Activated T-helper 2 cell treated with anti-CD3 and anti-CD28 coated beads, Interferon-gamma antibody, Interleukin-2, Interleukin-4, amounts not matched to agents 10 μg/mL and 5 μg/mL and 100 μg/mL, durations not matched to agents 14 hours and 24 hours and 36 hours (primary cell): ENCODE results near the gene SNX13. TPM values are rescaled to one million over a fixed set of nuclear protein-coding genes. Genes with fewer than 3 reads are reported as not detected.
"Not testable (repeated sequence)": the region's sequence is repeated elsewhere in the genome, so short reads cannot be mapped to it uniquely, and the experiment has no call there.

ENCODE experiments used
- DNase-seq: peaks from one replicate; pipeline ENCODE4 v3.0.0; 2021; ENCODE audit warnings: low spot score
- H3K27ac Mint-ChIP-seq: one replicate; pipeline ENCODE4 v1.8.0; 2021; ENCODE audit warnings: mixed read lengths
- H3K27me3 Mint-ChIP-seq: one replicate; pipeline ENCODE4 v1.8.0; 2021; ENCODE audit warnings: low read depth, mixed read lengths
- H3K36me3 Mint-ChIP-seq: one replicate; pipeline ENCODE4 v1.8.0; 2021; ENCODE audit warnings: low read depth, mixed read lengths
- H3K4me1 Mint-ChIP-seq: one replicate; pipeline ENCODE4 v1.8.0; 2021; ENCODE audit warnings: low read depth, mixed read lengths
- H3K4me3 Mint-ChIP-seq: one replicate; pipeline ENCODE4 v1.8.0; 2021; ENCODE audit warnings: low read depth, mild to moderate bottlenecking, moderate library complexity, mixed read lengths
- H3K9me3 Mint-ChIP-seq: one replicate; pipeline ENCODE4 v1.8.0; 2021; ENCODE audit warnings: mixed read lengths
- intact Hi-C: fragments of 100-400 bp; cut with micrococcal nuclease; formaldehyde crosslinking; loops from one replicate; pipeline ENCODE4 v1.15.1; 2023
- total RNA-seq: library from RNA; stranded (reverse); gene quantifications from 2 replicates; pipeline ENCODE4 v1.2.3, GENCODE V29; 2022

The SNX13 gene
- total RNA-seq, 1 donor from 2014 or later, result 21.9 TPM

DNA sequence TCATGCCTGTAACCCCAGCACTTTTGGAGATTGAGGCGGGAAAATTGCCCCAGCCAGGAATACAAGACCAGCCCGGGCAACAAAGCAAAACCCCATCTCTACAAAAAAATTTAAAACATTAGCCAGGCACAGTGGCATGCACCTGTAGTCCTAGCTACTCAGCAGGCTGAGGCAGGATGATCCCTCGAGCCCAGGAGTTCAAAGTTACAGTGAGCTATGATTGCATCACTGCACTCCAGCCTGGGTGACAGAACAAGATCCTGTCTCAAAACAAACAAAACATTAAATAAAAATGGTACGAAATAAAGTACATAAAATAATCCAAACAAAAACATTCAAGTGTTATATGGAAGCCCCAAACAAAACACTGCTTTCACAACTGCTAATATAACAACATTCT, 125.0 kb downstream of the SNX13 start:
- H3K27ac Mint-ChIP-seq, result no peak overlapping the region
- H3K9me3 Mint-ChIP-seq, result peaks cover 17% of the 10 kb centered on the region
- H3K27me3 Mint-ChIP-seq, result no peaks in the 10 kb centered on the region
- no peak overlapping the region for H3K4me3 Mint-ChIP-seq
- peaks cover 27% of the 10 kb centered on the region for H3K36me3 Mint-ChIP-seq
- H3K4me1 Mint-ChIP-seq, result no peaks in the 10 kb centered on the region
- no peak for DNase-seq
- intact Hi-C loops, result no loop called here

DNA sequence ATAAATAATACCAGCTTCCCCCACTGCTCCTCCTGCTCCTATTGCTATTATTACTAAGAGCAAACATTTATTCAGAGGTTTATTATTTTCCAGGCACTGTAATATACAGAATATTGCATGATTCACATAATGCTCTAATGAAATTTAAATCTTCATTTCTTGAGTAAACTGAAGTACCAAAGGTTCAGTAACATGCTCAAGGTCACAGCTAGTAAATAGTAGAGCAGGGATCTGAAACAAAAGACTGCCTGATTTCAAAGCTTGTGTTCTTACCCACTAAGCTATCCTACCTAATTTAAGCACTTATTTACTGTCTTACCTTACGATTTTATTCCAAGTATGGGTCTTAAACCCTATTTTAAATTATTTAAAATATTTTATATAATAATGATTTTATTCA, 126.2 kb downstream of the SNX13 start:
- Mint-ChIP-seq H3K4me1 (no peaks in the 10 kb centered on the region), H3K27me3 (no peaks in the 10 kb centered on the region), H3K4me3 (no peak overlapping the region), H3K27ac (no peak overlapping the region), H3K36me3 (peaks cover 37% of the 10 kb centered on the region), H3K9me3 (peaks cover 17% of the 10 kb centered on the region)
- intact Hi-C loops, result no loop called here
- no peak for DNase-seq

DNA sequence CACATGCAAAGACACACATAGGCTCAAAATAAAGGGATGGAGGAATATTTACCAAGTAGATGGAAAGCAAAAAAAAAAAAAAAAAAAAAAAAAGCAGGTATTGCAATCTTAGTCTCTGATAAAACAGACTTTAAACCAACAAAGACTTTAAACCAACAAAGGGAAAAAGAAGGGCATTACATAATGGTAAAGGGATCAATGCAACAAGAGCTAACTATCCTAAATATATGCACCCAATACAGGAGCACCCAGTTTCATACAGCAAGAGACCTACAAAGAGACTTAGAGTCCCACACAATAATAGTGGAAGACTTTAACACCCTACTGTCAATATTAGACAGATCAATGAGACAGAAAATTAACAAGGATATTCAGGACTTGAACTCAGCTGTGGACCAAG, 131.1 kb downstream of the SNX13 start:
- H3K27ac Mint-ChIP-seq, intact Hi-C loops, H3K4me1 Mint-ChIP-seq, H3K4me3 Mint-ChIP-seq, DNase-seq, H3K27me3 Mint-ChIP-seq: not testable (repeated sequence)
- H3K36me3 Mint-ChIP-seq, result peaks cover 48% of the 10 kb centered on the region
- H3K9me3 Mint-ChIP-seq, result peaks cover 17% of the 10 kb centered on the region

DNA sequence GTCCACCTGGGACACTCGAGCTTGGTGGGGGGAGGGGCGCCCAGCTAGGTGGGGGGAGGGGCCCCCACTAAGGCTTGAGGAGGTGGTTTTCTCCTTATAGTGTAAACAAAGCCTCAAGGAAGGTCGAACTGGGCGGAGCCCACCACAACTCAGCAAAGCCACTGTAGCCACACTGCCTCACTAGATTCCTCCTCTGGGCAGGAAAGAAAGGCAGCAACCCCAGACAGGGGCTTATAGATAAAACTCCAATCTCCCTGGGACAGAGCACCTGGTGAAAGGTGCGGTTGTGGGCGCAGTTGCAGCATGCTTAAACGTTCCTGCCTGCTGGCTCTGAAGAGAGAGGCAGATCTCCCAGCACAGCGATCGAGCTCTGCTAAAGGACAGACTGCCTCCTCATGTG, 133.1 kb downstream of the SNX13 start:
- no peaks in the 10 kb centered on the region for H3K4me1 Mint-ChIP-seq
- intact Hi-C loops, result no loop called here
- H3K4me3 Mint-ChIP-seq, result no peak overlapping the region
- no peaks in the 10 kb centered on the region for H3K27me3 Mint-ChIP-seq
- H3K9me3 Mint-ChIP-seq, result peaks cover 15% of the 10 kb centered on the region
- H3K36me3 Mint-ChIP-seq, result peaks cover 46% of the 10 kb centered on the region
- H3K27ac Mint-ChIP-seq, result no peak overlapping the region
- no peak for DNase-seq

DNA sequence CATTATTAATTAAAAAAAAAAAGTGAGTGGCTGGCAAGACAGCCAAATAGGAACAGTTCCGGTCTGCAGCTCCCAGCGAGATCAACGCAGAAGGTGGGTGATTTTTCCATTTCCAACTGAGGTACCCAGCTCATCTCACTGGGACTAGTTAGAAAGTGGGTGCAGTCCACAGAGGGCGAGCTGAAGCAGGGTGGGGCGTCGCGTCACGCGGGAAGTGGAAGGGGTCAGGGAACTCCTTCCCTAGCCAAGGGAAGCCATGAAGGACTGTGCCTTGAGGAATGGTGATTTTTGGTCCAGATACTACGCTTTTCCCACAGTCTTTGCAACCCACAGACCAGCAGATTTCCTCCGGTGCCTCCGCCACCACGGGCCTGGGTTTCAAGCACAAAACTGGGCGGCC, 133.7 kb downstream of the SNX13 start:
- H3K9me3 Mint-ChIP-seq, result peaks cover 9% of the 10 kb centered on the region
- DNase-seq, result no peak
- no peak overlapping the region for H3K27ac Mint-ChIP-seq
- H3K4me1 Mint-ChIP-seq, result no peaks in the 10 kb centered on the region
- H3K4me3 Mint-ChIP-seq, result no peak overlapping the region
- intact Hi-C loops, result no loop called here
- H3K27me3 Mint-ChIP-seq, result no peaks in the 10 kb centered on the region
- H3K36me3 Mint-ChIP-seq, result peaks cover 42% of the 10 kb centered on the region

DNA sequence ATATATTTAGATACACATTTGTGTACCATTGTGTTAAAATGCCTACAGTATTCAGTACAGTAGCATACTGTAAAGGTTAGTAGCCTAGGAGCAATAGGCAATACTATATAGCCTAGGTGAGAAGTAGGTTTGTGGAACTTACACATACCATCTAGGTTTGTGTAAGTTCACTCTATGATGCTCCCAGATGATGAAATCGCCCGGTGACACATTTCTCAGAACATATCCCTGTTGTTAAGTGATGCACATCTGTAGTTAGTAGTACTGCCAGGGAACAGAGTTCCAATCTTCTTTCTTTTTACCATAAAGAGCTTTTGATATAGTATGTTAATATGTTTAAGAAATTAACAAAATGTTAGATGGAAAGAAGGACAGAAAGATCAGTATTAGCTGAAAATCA, 138.2 kb downstream of the SNX13 start:
- DNase-seq, result no peak
- Mint-ChIP-seq H3K27ac (no peak overlapping the region), H3K4me1 (no peaks in the 10 kb centered on the region), H3K4me3 (no peak overlapping the region), H3K27me3 (no peaks in the 10 kb centered on the region), H3K36me3 (peaks cover 35% of the 10 kb centered on the region), H3K9me3 (no peaks in the 10 kb centered on the region)
- intact Hi-C loops, result no loop called here

DNA sequence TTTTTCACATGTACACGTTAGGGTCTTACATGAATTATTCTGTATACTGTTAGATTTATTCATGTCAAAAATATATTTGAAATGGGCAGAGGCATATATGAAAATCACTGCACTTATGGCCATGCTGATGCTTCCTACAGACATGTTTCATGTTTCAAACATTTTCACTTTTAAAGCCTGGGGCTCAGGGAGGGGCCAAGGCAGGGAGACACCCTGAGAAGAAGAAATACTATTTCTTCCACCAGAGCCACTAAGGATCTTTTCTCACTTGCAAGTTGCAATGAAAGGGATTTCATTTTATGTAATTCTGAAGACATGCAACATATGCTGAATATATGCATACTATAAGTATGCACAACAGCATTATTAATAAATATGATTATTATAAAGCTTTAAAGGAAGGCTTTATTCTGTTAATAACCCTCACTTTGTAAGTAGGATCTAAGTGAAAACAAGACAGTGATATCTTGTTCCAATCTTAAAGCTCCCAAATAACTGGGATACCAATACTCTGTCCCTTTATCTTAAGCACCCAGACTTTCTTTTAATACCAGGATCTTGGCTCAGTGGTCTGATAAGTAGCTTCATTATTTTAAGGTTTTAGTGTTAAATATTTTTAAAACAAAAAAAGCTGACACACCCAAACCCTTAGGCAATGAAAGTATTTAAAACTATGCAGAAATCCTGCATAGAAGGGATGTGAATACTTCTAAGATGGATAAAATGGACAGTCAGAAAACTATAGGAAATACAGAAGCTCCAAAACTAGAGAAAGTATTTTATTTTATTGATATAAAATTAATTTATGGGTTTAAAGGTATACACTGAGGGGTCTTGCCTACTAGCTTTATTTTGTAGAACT, 148.0 kb downstream of the SNX13 start:
- H3K4me3 Mint-ChIP-seq, result no peak overlapping the region
- no peak for DNase-seq
- intact Hi-C loops, result no loop called here
- H3K36me3 Mint-ChIP-seq, result peaks cover 14% of the 10 kb centered on the region
- H3K27ac Mint-ChIP-seq, result no peak overlapping the region
- no peaks in the 10 kb centered on the region for H3K27me3 Mint-ChIP-seq
- H3K9me3 Mint-ChIP-seq, result no peaks in the 10 kb centered on the region
- H3K4me1 Mint-ChIP-seq, result no peaks in the 10 kb centered on the region

DNA sequence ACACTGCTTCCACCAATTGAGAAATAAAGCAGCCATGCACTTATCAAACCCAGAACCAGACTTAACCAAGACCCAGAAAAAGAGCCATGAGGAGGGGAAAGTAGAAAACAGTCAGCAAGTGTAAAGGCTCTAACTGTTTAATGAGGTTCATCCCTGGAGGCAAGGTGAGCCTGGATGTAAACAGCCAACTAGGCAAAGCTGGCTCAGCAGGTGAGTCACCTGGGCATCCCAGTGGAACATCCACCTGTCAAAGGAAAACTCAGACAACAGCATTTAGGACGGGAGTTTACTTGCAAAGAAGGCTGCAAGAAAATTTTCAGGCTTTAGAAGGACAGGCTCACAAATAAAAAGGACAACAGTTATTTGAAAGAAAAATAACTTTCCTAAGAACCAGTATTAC, 153.0 kb downstream of the SNX13 start:
- no peaks in the 10 kb centered on the region for H3K27me3 Mint-ChIP-seq
- H3K4me1 Mint-ChIP-seq, result no peaks in the 10 kb centered on the region

DNA sequence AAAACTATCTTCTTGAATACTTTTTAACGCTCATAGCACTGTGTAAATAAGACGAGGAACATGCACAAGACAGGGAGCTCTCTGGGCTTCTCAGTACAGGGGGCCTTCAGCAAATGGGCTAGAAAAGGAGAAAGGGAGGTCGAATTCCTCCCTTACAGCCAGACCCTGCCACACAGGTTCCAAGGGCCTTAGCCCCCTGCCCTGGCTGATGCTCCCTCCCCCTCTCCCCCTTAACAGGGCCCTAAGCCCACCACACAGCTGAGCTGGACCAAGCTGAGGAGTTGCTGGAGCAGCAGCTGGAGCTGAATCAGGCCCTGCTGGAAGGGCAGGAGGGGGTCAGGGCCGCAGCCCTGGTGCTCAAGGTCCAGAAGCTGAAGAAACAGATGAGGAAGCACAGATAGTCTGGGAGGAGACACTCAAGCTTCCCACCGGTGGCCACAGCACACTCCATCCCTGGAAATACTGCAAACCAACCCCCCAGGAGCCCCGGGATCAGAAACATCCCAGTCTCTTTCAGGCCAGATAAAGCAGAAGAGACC, 153.9 kb downstream of the SNX13 start:
- intact Hi-C loops, result no loop called here
- no peaks in the 10 kb centered on the region for H3K4me1 Mint-ChIP-seq
- peaks cover 2% of the 10 kb centered on the region for H3K27me3 Mint-ChIP-seq
- H3K9me3 Mint-ChIP-seq, result no peaks in the 10 kb centered on the region
- DNase-seq, result no peak
- no peak overlapping the region for H3K4me3 Mint-ChIP-seq
- H3K36me3 Mint-ChIP-seq, result no peaks in the 10 kb centered on the region
- H3K27ac Mint-ChIP-seq, result no peak overlapping the region

More for the DNA sequence above, 153.0 kb downstream of the SNX13 start:
- no peak overlapping the region for H3K27ac Mint-ChIP-seq
- no peaks in the 10 kb centered on the region for H3K9me3 Mint-ChIP-seq
- no peak overlapping the region for H3K4me3 Mint-ChIP-seq
- no peak for DNase-seq
- intact Hi-C loops, result no loop called here
- no peaks in the 10 kb centered on the region for H3K36me3 Mint-ChIP-seq

DNA sequence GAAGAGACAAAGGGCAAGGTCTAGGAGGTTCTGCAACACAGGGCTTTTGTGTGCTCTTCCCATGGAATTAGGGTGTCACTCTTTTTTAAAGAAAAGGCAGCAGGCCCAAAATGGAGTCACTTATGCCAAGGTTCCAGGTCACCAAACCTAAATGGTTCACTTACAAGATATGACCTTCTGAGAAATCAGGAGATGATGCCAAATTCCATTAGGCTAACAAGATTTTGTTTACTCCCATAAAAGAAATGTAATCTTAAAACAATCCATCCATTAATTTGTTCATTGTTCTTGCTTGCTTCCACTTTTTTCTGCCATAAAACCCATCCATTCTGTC, 158.1 kb downstream of the SNX13 start:
- Mint-ChIP-seq H3K27ac (no peak overlapping the region), H3K27me3 (peaks cover 9% of the 10 kb centered on the region), H3K4me1 (no peaks in the 10 kb centered on the region), H3K4me3 (no peak overlapping the region), H3K36me3 (no peaks in the 10 kb centered on the region), H3K9me3 (no peaks in the 10 kb centered on the region)
- no peak for DNase-seq
- intact Hi-C loops, result no loop called here

DNA sequence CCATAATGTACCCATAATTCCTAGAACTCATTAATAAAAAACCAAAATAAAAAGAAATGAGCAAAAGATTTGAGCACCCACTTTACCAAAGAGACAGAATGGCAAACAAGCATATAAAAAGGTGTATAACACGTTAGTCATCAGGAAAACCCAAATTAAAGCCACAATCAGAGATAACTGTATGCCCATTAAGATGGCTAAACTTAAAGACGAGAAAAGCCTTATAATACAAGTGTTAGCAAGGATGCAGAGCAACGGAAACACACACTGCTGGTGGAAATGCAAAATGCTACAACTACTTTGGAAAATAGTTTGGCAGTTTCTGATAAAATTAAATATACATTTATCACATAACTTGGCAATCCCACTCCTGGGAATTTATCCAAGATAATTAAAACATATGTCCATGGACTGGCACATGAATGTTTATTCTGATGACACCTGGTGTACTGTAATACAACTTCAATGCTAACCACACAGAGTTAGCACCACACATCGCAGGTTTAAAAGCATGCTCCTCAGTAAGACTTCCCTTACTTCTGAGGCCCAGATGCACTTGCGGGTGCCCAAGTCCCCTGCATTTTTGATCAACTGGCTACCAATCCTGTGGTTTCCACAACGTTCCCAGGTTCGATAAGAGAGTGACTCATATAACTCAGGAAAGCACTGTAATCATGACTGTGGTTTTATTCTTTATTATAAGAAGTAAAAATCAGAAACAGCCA, 158.6 kb downstream of the SNX13 start:
- no peaks in the 10 kb centered on the region for H3K9me3 Mint-ChIP-seq
- H3K4me1 Mint-ChIP-seq, result no peaks in the 10 kb centered on the region
- intact Hi-C loops, result no loop called here
- H3K36me3 Mint-ChIP-seq, result no peaks in the 10 kb centered on the region
- no peak overlapping the region for H3K27ac Mint-ChIP-seq
- H3K27me3 Mint-ChIP-seq, result peaks cover 9% of the 10 kb centered on the region
- DNase-seq, result no peak
- H3K4me3 Mint-ChIP-seq, result no peak overlapping the region

DNA sequence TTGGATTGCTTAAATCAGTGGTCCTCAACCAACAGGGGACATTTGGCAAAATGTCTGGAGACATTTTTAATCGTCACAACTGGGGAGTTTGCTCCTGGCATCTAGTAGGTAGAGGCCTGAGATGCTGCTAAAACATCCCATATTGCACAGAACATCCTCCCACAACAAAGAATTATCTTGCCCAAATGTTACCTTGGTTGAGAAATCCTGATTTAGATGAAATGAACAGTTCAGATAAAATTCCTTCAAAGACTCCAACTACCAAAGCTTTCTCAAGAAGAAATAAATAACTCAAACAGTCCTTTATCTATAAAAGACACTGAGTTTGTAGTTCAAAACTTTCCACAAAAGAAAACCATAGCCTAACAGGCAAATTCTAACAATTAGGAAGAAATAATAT, 160.9 kb downstream of the SNX13 start:
- Mint-ChIP-seq H3K4me3 (no peak overlapping the region), H3K27me3 (peaks cover 11% of the 10 kb centered on the region), H3K36me3 (no peaks in the 10 kb centered on the region), H3K27ac (no peak overlapping the region), H3K9me3 (no peaks in the 10 kb centered on the region), H3K4me1 (no peaks in the 10 kb centered on the region)
- intact Hi-C loops, result no loop called here
- DNase-seq, result no peak

DNA sequence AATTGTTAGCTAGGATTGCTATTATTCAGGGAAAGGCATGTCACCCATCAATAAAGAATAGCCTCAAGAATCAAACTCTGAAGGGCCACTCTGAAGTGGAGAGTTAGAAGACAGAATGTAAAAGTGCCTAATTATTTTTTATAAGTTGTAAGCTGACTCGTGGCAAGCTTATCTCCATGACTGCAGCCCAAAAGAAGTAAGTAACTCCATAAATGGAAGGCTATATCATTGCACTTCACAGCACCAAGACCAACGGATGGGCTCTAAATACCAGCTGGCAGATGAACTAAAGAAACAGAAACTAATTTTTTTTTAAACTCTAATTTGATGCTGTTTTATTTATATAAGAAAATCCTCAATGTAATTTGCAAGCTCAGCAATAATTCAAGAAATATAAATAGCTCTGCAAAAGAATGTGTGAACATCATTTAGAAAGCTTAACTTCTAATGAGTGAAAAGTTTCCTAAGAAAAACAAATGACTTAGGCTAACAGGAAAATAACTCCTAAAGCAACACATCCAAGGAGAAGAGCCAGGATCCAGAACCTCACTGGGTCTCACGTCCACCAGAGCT, 165.5 kb downstream of the SNX13 start:
- Mint-ChIP-seq H3K36me3 (no peaks in the 10 kb centered on the region), H3K27ac (no peak overlapping the region), H3K4me1 (peaks cover 5% of the 10 kb centered on the region), H3K9me3 (no peaks in the 10 kb centered on the region), H3K27me3 (peaks cover 5% of the 10 kb centered on the region), H3K4me3 (no peak overlapping the region)
- DNase-seq, result no peak
- intact Hi-C loops, result no loop called here
